H1 (cell line): ENCODE data around the gene ARF3. TPM values are rescaled to one million over a fixed set of nuclear protein-coding genes. Genes with fewer than 3 reads are reported as not detected.

Experiments
- CTCF ChIA-PET: fragments of 300-600 bp; sonication (Branson Sonifier 250); formaldehyde crosslinking; loops from one replicate; lab custom pipeline; 2021; ENCODE audit not compliant: partially characterized antibody; lab: Charles Lee
- POLR2A ChIA-PET: fragments of 300-600 bp; sonication (Branson Sonifier 250); formaldehyde crosslinking; loops from one replicate; lab custom pipeline; 2021; ENCODE audit warnings: inconsistent platforms; ENCODE audit not compliant: partially characterized antibody; lab: Charles Lee
- DNase-seq, 2 experiments: peaks; one replicate each; pipeline versions ENCODE4 v3.0.0 to v3.0.0-alpha.2; 2010 to 2022; ENCODE audit warnings: low spot score in 2 of 2, low read depth in 1 of 2, mixed read lengths in 1 of 2
- FAIRE-seq: peaks from 2 replicates; lab custom pipeline; 2011; peaks lifted over from hg19 to GRCh38; lab: Jason Lieb, UNC
- H2AFZ ChIP-seq: 2 replicates; pipeline ENCODE4 v1.8.1; 2012; ENCODE audit warnings: low read length, inconsistent platforms
- H2AK5ac ChIP-seq: 2 replicates; pipeline ENCODE4 v1.6.1; 2013; ENCODE audit warnings: low read depth, low read length
- H2BK120ac ChIP-seq: replicated peaks from 2 replicates; pipeline ENCODE3; 2013; ENCODE audit warnings: low read depth, low read length, inconsistent platforms
- H2BK12ac ChIP-seq: 2 replicates; pipeline ENCODE4 v1.6.1; 2013; ENCODE audit warnings: low read depth, low read length
- H2BK15ac ChIP-seq: 2 replicates; pipeline ENCODE4 v1.6.1; 2013; ENCODE audit warnings: low read length
- H2BK20ac ChIP-seq: 2 replicates; pipeline ENCODE4 v1.6.1; 2013; ENCODE audit warnings: low read length
- H2BK5ac ChIP-seq: 2 replicates; pipeline ENCODE4 v1.6.1; 2013; ENCODE audit warnings: low read depth, low read length
- H3K14ac ChIP-seq: 2 replicates; pipeline ENCODE4 v1.6.1; 2013; ENCODE audit warnings: inconsistent platforms; ENCODE audit not compliant: insufficient read length
- H3K18ac ChIP-seq: 2 replicates; pipeline ENCODE4 v1.6.1; 2013; ENCODE audit warnings: low read length; ENCODE audit errors: extremely low read depth
- H3K23ac ChIP-seq: 2 replicates; pipeline ENCODE4 v1.6.1; 2013; ENCODE audit warnings: inconsistent platforms; ENCODE audit not compliant: insufficient read length
- H3K23me2 ChIP-seq: 2 replicates; pipeline ENCODE4 v1.6.1; 2013; ENCODE audit warnings: low read depth, low read length
- H3K27ac ChIP-seq: 2 replicates; pipeline ENCODE4 v1.6.1; 2011; ENCODE audit warnings: low read depth, low read length, inconsistent platforms
- H3K27me3 ChIP-seq, 4 experiments: replicated peaks in 1 of 4; 1 replicate in 1 of 4; 2 replicates in 3 of 4; pipeline versions ENCODE4 v1.6.1 to v1.8.1; 2011 to 2013; ENCODE audit warnings: low read length in 3 of 4, mild to moderate bottlenecking in 3 of 4, inconsistent platforms in 2 of 4, mixed read lengths in 2 of 4, moderate library complexity in 1 of 4; ENCODE audit not compliant: control insufficient read depth in 3 of 4, insufficient read depth in 3 of 4; ENCODE audit errors: extremely low read depth in 1 of 4
- H3K36me3 ChIP-seq, 4 experiments: 2 replicates each; pipeline versions ENCODE4 v1.6.1 to v1.8.1; 2011 to 2013; ENCODE audit warnings: mild to moderate bottlenecking in 4 of 4, low read length in 3 of 4, moderate library complexity in 2 of 4, control low read depth in 1 of 4, inconsistent platforms in 1 of 4; ENCODE audit not compliant: insufficient read depth in 4 of 4, control insufficient read depth in 2 of 4
- H3K4ac ChIP-seq: replicated peaks from 2 replicates; pipeline ENCODE3; 2013; ENCODE audit warnings: low read length, low read depth, mixed read lengths, inconsistent platforms; ENCODE audit not compliant: insufficient read length
- H3K4me1 ChIP-seq, 4 experiments: replicated peaks in 1 of 4; 1 replicate in 1 of 4; 2 replicates in 3 of 4; pipeline versions ENCODE4 v1.6.1 to v1.8.1; 2011 to 2013; ENCODE audit warnings: low read length in 3 of 4, inconsistent platforms in 2 of 4, mixed read lengths in 1 of 4; ENCODE audit not compliant: insufficient read depth in 4 of 4, control insufficient read depth in 3 of 4
- H3K4me2 ChIP-seq, 2 experiments: 2 replicates each; pipeline versions ENCODE4 v1.6.1 to v1.8.1; 2011 to 2013; ENCODE audit warnings: low read depth in 2 of 2, low read length in 2 of 2, control low read depth in 1 of 2, inconsistent platforms in 1 of 2, mild to moderate bottlenecking in 1 of 2; ENCODE audit not compliant: insufficient read depth in 1 of 2
- H3K4me3 ChIP-seq, 4 experiments: fragments of 200-600, 300-600 bp in 1 of 4; sonication (generic), shearing (Covaris generic), sonication (Bioruptor Twin) in 1 of 4; 2 replicates each; pipeline versions ENCODE4 v1.5.1 to v1.8.1; 2011 to 2016; ENCODE audit warnings: low read length in 4 of 4, low read depth in 3 of 4, control low read depth in 2 of 4, inconsistent platforms in 2 of 4, mild to moderate bottlenecking in 2 of 4, mixed read lengths in 1 of 4, moderate library complexity in 1 of 4; ENCODE audit not compliant: insufficient read depth in 2 of 4; ENCODE audit errors: extremely low read depth in 1 of 4
- H3K56ac ChIP-seq: replicated peaks from 2 replicates; pipeline ENCODE3; 2013; ENCODE audit warnings: low read depth, mild to moderate bottlenecking, mixed read lengths, low read length, inconsistent platforms; ENCODE audit not compliant: insufficient read length
- H3K79me1 ChIP-seq: 2 replicates; pipeline ENCODE4 v1.6.1; 2013; ENCODE audit warnings: low read depth, low read length, control low read depth
- H3K79me2 ChIP-seq, 2 experiments: 2 replicates each; pipeline versions ENCODE4 v1.6.1 to v1.8.1; 2012 to 2013; ENCODE audit warnings: low read length in 2 of 2, mild to moderate bottlenecking in 2 of 2, inconsistent platforms in 1 of 2; ENCODE audit not compliant: insufficient read depth in 2 of 2, control insufficient read depth in 1 of 2
- H3K9ac ChIP-seq, 4 experiments: replicated peaks in 1 of 4; 1 replicate in 1 of 4; 2 replicates in 3 of 4; pipeline versions ENCODE4 v1.6.1 to v1.8.1; 2011 to 2013; ENCODE audit warnings: low read depth in 3 of 4, low read length in 3 of 4, control low read depth in 2 of 4, mild to moderate bottlenecking in 2 of 4, moderate library complexity in 2 of 4, inconsistent platforms in 1 of 4; ENCODE audit errors: extremely low read depth in 1 of 4
- H3K9me3 ChIP-seq, 2 experiments: 2 replicates each; pipeline versions ENCODE4 v1.6.1 to v1.8.1; 2012 to 2013; ENCODE audit warnings: mild to moderate bottlenecking in 2 of 2, moderate library complexity in 2 of 2, control low read depth in 1 of 2, inconsistent platforms in 1 of 2, low read depth in 1 of 2, low read length in 1 of 2, mixed read lengths in 1 of 2; ENCODE audit not compliant: insufficient read depth in 2 of 2
- H4K20me1 ChIP-seq, 2 experiments: replicated peaks in 1 of 2; 2 replicates each; pipeline versions ENCODE3 to v1.8.1; 2011 to 2013; ENCODE audit warnings: inconsistent platforms in 2 of 2, low read length in 2 of 2, mild to moderate bottlenecking in 1 of 2; ENCODE audit not compliant: insufficient read depth in 2 of 2, control insufficient read depth in 1 of 2
- H4K5ac ChIP-seq: 2 replicates; pipeline ENCODE4 v1.6.1; 2013; ENCODE audit warnings: low read length, low read depth, mixed read lengths, inconsistent platforms; ENCODE audit not compliant: insufficient read length
- H4K8ac ChIP-seq: 2 replicates; pipeline ENCODE4 v1.8.0; 2013; ENCODE audit warnings: mild to moderate bottlenecking, moderate library complexity, low read length, inconsistent platforms; ENCODE audit not compliant: insufficient read depth; ENCODE audit errors: extremely low read depth
- H4K91ac ChIP-seq: replicated peaks from 2 replicates; pipeline ENCODE3; 2013; ENCODE audit warnings: low read length, mixed read lengths, inconsistent platforms; ENCODE audit not compliant: insufficient read length
- BACH1 ChIP-seq: IDR thresholded peaks from 2 replicates; pipeline ENCODE4 v1.6.1; 2012; ENCODE audit warnings: low read length, improper control_type of control experiment
- EZH2 ChIP-seq: fragments of 200-600 bp; sonication (generic); IDR thresholded peaks from 2 replicates; pipeline ENCODE4 v1.7.1; 2012; ENCODE audit warnings: low read depth, mild to moderate bottlenecking, moderate library complexity, low read length, inconsistent platforms; ENCODE audit not compliant: severe bottlenecking
- HDAC2 ChIP-seq, 2 experiments: fragments of 300-600 bp in 1 of 2; sonication (generic) in 1 of 2; IDR thresholded peaks; 2 replicates each; pipeline ENCODE4 v1.6.1; 2011 to 2012; ENCODE audit warnings: low read depth in 2 of 2, low read length in 2 of 2, mild to moderate bottlenecking in 2 of 2, moderate library complexity in 2 of 2, borderline replicate concordance in 1 of 2, inconsistent platforms in 1 of 2
- NRF1 ChIP-seq: IDR thresholded peaks from 2 replicates; pipeline ENCODE4 v1.6.1; 2011; ENCODE audit warnings: mild to moderate bottlenecking, low read depth, low read length, improper control_type of control experiment
- POLR2AphosphoS5 ChIP-seq: IDR thresholded peaks from 2 replicates; pipeline ENCODE4 v1.6.1; 2011; ENCODE audit warnings: low read depth, low read length
- RAD21 ChIP-seq, 2 experiments: IDR thresholded peaks in 1 of 2; conservative IDR thresholded peaks in 1 of 2; 2 replicates each; pipeline ENCODE4 v1.6.1; 2011; ENCODE audit warnings: low read depth in 2 of 2, low read length in 2 of 2, improper control_type of control experiment in 1 of 2, inconsistent platforms in 1 of 2, mild to moderate bottlenecking in 1 of 2, moderate library complexity in 1 of 2
- SAP30 ChIP-seq: fragments of 300-600 bp; sonication (generic); IDR thresholded peaks from 2 replicates; pipeline ENCODE4 v1.7.1; 2012; ENCODE audit warnings: low read length, moderate library complexity, mild to moderate bottlenecking, inconsistent platforms; ENCODE audit not compliant: insufficient read depth, insufficient replicate concordance
- SIRT6 ChIP-seq: IDR thresholded peaks from one replicate; pipeline ENCODE4 v1.7.1; 2012; ENCODE audit warnings: low read length, inconsistent platforms
- SP2 ChIP-seq: IDR thresholded peaks from 2 replicates; pipeline ENCODE4 v1.6.1; 2012; ENCODE audit warnings: mild to moderate bottlenecking, low read length, inconsistent platforms
- SRF ChIP-seq: IDR thresholded peaks from 2 replicates; pipeline ENCODE4 v1.6.1; 2011; ENCODE audit warnings: mild to moderate bottlenecking, low read depth, low read length, moderate library complexity
- TCF12 ChIP-seq: IDR thresholded peaks from 2 replicates; pipeline ENCODE4 v1.6.1; 2011; ENCODE audit warnings: low read depth, mild to moderate bottlenecking, low read length
- ZNF274 ChIP-seq: IDR thresholded peaks from 2 replicates; pipeline ENCODE4 v1.7.0; 2012; ENCODE audit warnings: low read length, borderline replicate concordance; ENCODE audit errors: extremely low read depth
- WGBS, 2 experiments: shearing (Covaris generic) in 1 of 2; methylation state at CpG; one replicate each; pipeline versions ENCODE4 v1.1.6 to v1.1.7; 2013 to 2015; ENCODE audit warnings: low lambda C conversion rate in 2 of 2, mixed read lengths in 2 of 2, inconsistent platforms in 1 of 2, low coverage in 1 of 2, missing lambda C conversion rate in 1 of 2; ENCODE audit not compliant: insufficient replicate concordance in 2 of 2, insufficient coverage in 1 of 2, insufficient read length in 1 of 2; ENCODE audit errors: extremely low coverage in 1 of 2, missing lambda C conversion rate in 1 of 2; 5-methylcytosine and 5-hydroxymethylcytosine counted together
- polyA plus RNA-seq, 7 experiments: library from polyadenylated mRNA; depleted of rRNA in 3 of 7; stranded (reverse) in 5 of 7; unstranded in 2 of 7; fragments of >200 nt in 5 of 7; fragments of 200-250 nt in 2 of 7; gene quantifications; 1 replicate in 5 of 7; 2 replicates in 1 of 7; 4 replicates in 1 of 7; pipeline versions ENCODE4 v1.2.1 to v1.2.3, GENCODE V29; 2011 to 2013; ENCODE audit warnings: missing spikeins in 2 of 7, mixed read lengths in 2 of 7
- total RNA-seq: library from RNA; stranded (reverse); fragmentation: NEBNext Ultra II Directional; extraction: Animal tissue kit (Norgen Biotek cat#: 25700); gene quantifications from 2 replicates; pipeline ENCODE4 v1.2.1, GENCODE V29; 2021

The ARF3 gene
- total and polyA plus RNA-seq, 2 of the 8 experiments (the other 6 are each of a cell fraction or from before 2014, with no cell fraction given): 231 to 250 TPM

DNA sequence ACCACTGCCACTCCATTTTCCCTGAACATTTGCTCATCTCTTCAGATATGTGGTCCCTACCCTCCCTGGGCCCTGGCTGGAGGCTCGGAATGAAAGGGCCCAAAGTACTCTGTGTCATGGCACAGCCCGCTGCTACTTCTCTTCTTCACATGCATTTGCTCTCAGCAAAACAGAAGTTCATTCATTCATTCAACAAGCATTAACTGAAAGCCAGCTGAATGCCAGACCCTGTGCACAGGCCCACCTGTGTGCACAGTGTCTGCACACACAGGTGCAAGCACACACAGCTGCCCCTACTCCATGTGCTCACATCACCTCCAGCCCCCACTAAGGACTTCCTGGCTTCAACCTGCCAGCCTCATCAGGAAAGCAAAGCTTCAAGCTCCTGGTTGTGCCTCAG lies 28.6 kb upstream of the ARF3 start:
- CTCF ChIA-PET: interaction anchor here (0.6 to 40.8 kb wide), 4 partner anchors 5 to 259 kb away, joined by 3 to 1336 read pairs (median 673); partner anchors contain the start of genes ARF3, DDN, WNT1 and WNT10B
- DNase-seq: no peak
- 79% methylated on average over 2 of the region's 2 CpGs; no CpG with 5 or more reads in 1 of the 2 experiments for WGBS, 2 experiments

More for the DNA sequence above, 28.6 kb upstream of the ARF3 start:
- Histone ChIP-seq H2BK20ac (no peak overlapping the region), H3K4me1 (peaks cover 0 to 14% (median 9%) of the 10 kb centered on the region in 4 experiments; a peak in 6 of 7 replicates), H3K27ac (no peak overlapping the region), H3K56ac (no peak overlapping the region), H4K20me1 (peaks cover 0 to 4% of the 10 kb centered on the region in 2 experiments), H4K91ac (no peak overlapping the region), H4K5ac (no peak overlapping the region), H3K9me3 (no peaks in the 10 kb centered on the region), H3K27me3 (peaks cover 40 to 73% (median 64%) of the 10 kb centered on the region in 4 experiments), H3K18ac (no peak overlapping the region), H2AFZ (no peak overlapping the region), H3K4me2 (no peak overlapping the region), H3K79me1 (no peaks in the 10 kb centered on the region), H3K4me3 (no peak overlapping the region), H2BK15ac (0 out of 2 replicates have a peak overlapping the region, but pooled peaks have one; percentile 61), H2BK120ac (no peak overlapping the region), H3K4ac (no peak overlapping the region), H3K14ac (no peak overlapping the region), H3K23ac (no peak overlapping the region), H2BK12ac (0 out of 2 replicates have a peak overlapping the region, but pooled peaks have one; percentile 9), H3K79me2 (no peaks in the 10 kb centered on the region), H4K8ac (no peak overlapping the region), H2BK5ac (no peak overlapping the region), H2AK5ac (no peak overlapping the region), H3K9ac (no peak overlapping the region), H3K23me2 (peaks cover 7% of the 10 kb centered on the region; the same call in 1 of the 2 replicates), H3K36me3 (peaks cover 0 to 6% (median 0%) of the 10 kb centered on the region in 4 experiments; a peak in 1 of 8 replicates)
- TF ChIP-seq POLR2AphosphoS5: no peak
- no peak for TF ChIP-seq TCF12
- TF ChIP-seq BACH1: no peak
- no peak for TF ChIP-seq NRF1
- TF ChIP-seq RAD21 (IDR thresholded peaks at IDR 0.05 in 1 of 2, conservative IDR thresholded peaks at IDR 0.05 in 1 of 2; ENCODE audit: low read depth in 2 of 2, low read length in 2 of 2): no peak
- no peak for TF ChIP-seq SRF
- TF ChIP-seq SAP30: no peak
- no peak for TF ChIP-seq SP2
- TF ChIP-seq EZH2: no peak
- no peak for TF ChIP-seq SIRT6
- no peak for TF ChIP-seq ZNF274
- no peak for TF ChIP-seq HDAC2 (IDR thresholded peaks at IDR 0.05; ENCODE audit: borderline replicate concordance in 1 of 2, low read depth in 2 of 2, low read length in 2 of 2)
- no peak for FAIRE-seq
- POLR2A ChIA-PET: no interaction called here
